Stimulated activated CD4-positive, alpha-beta T cell treated with anti-CD3 and anti-CD28 coated beads, Interleukin-15, amount 100 ng/mL, for 24 hours (primary cell): ENCODE data around the gene ZNF396.

ENCODE experiments used
- DNase-seq: peaks from one replicate; pipeline ENCODE4 v3.0.0-alpha.2; 2020

Gene ZNF396

GRCh38 chr18:35379421-35379820, 2.3 kb upstream of the ZNF396 start:
- no peak for DNase-seq

DNA sequence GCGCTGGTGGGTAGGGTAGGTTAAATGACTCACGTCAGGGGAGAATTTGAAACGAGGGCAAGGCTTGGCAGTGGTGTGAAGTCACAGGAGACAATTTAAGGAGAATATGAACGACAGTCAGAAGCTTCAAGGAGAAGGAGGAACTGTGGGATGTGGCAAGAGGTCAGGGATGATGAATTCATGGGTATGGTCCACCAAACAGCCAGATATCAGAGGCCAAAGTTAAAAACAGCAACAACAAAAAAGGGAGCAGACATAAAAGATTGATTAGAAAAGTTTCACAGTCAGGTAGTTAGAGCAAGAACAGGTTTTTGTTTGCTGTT, 1.4 kb upstream of the ZNF396 start:
- no peak for DNase-seq

DNA sequence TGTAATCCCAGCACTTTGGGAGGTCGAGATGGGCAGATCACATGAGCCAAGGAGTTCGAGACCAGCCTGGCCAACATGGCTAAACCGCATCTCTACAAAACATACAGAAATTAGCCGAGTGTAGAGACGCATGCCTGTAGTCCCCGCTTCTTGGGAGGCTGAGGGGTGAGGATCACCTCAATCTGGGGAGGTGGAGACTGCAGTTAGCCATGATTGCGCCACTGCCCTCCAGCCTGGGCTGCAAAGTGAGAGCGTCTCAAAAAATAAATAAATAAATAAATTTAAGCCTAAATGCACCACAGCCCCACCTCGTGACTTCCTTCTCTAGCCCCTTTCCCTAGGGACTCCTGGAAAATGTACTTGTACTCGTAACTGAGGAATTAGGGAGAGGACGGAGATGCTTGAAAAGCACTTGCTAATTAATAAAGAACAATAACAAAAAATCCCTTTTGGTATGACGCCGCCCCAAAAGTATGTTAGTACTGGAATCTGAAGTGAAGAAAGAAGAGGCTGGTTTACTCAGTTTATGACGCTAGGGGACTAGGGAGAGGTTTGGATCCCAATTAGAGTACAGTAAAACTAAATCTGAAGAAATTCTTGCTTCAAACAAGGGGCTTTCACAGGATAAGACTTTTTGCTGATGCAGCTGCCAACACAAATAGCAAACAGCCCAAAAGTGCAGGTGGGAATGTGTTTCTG, 887 bp upstream of the ZNF396 start:
- DNase-seq = no peak

- peak; percentile 32 for DNase-seq
Measured at GRCh38 chr18:35376393-35376741, 770 bp downstream of the ZNF396 start.

GRCh38 chr18:35374708-35375107, 2.4 kb downstream of the ZNF396 start:
- DNase-seq = no peak

DNA sequence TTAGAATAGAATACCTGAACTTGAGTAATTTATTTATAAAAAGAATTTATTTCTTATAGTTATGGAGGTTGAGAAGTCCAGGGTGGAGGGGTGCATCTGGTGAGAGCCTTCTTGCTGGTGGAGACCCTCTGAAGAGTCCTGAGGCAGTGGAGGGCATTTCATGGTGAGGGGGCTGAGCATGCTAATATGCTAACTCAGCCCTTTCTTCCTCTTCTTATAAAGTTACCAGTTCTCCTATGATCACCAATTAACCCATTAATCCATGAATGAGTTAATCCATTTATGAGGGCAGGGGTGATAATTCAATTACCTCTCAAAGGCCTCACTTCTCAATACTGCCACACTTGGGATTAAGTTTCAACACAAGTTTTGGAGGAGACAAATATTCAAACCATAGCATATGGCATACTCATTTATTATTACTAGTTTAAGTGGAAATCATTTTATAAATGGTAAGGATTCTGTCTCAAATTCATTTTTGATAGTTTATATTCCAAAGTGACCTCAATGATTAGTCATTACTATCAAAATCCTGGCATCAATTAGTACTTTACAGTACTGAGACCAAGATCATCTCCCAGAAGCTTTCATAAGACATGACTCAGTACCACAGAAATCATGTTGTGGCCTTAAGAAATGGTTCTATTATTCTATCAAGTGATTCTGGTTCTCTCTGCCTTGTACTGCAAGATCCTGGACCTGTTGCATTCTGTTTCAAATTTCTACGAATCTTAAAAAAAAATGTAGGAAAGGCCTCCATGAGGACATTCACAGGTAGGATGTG, 5.5 kb downstream of the ZNF396 start:
- DNase-seq = no peak

DNA sequence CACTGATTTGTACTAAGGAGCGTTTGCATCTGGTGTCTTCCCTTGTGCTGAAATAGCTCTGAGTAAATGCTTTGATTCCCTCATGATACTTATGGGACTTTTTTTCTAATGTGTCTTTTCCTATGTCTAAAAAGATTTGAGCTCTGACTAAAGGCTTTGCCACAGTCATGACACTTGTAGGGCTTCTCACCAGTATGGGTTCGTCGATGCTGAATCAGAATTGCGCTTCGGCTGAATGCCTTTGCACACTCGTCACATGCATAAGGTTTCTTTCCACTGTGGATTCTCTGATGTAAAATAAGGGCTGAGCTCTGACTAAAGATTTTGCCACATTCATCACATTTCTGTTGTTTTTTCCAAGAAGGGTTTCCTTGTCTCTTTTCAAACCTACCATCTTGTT, 8.0 kb downstream of the ZNF396 start:
- no peak for DNase-seq

DNA sequence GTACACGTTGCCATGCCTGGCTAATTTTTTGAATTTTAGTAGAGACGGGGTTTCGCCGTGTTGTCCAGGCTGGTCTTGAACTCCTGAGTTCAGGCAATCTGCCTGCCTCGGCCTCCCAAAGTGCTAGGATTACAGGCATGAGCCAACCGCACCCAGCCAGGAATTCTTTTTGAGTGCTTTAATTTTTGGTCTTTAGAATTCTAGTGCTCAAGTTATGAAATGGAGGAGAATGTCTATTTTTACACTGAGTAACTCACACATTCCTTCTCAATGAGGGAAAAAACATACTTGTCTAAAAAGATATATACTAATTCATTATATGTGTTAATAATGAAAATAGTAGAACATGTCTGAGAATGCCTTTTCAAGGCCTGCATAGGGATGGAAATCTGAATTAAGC, 8.5 kb downstream of the ZNF396 start:
- no peak for DNase-seq

- DNase-seq = no peak
Measured at GRCh38 chr18:35362531-35362930, 14.6 kb downstream of the ZNF396 start.

DNA sequence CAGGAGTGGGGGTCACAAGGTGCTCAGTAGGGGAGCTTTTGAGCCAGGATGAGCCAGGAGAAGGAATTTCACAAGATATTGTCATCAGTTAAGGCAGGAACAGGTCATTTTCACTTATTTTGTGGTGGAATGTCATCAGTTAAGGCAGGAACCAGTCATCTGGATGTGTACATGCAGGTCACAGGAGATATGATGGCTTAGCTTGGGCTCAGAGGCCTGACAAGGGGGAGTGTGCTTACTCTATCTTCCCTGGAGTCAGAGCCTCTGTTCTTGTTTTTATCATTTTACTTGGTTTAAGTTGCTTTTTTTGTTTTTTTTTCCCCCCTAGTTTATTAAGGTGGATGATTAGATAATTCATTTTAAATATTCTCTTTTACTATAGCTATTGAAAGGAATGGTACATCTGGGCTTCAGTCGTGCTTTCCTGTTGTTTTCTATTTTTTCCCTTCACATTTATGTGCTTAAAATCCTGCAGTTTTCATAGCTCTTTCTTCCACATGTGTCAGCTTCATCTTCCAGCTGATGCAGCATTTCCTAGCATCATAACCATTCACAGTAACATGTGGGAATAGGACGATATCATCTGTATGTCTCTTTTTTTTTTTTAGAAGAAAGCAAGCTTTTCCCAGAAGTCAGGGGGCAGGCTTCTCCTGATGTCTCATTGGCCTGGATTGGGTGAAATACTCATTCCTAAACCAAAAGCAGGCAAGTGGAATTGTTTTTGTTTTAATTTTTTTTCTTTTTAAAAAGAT, 15.4 kb downstream of the ZNF396 start:
- no peak for DNase-seq

GRCh38 chr18:35355140-35355618, 22.0 kb downstream of the ZNF396 start:
- DNase-seq = peak; percentile 60

GRCh38 chr18:35352778-35353177, 24.4 kb downstream of the ZNF396 start:
- DNase-seq = no peak

GRCh38 chr18:35352283-35352682, 24.9 kb downstream of the ZNF396 start:
- DNase-seq = no peak

DNA sequence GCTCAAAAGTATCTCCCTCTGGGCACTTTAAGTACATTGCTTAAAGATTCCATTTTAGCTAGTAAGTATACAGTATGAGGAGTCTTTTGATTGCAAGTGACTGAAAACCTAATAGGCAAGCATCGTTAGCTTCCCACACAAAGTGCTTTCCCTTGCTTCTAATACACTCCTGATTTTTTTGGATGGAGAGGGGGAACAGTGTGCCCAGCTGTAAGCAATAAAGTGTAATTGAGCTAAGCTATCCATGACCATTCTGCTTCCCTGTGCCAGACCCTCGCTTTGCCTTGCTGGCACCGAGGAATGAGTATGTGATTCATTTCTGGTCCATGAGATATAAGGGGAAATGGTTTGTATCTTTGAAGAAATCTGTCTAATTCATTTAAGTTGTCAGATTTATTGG, 29.1 kb downstream of the ZNF396 start:
- DNase-seq = no peak

GRCh38 chr18:35345950-35346349, 31.2 kb downstream of the ZNF396 start:
- no peak for DNase-seq

GRCh38 chr18:35345460-35345921, 31.6 kb downstream of the ZNF396 start:
- DNase-seq = no peak

- no peak for DNase-seq
Measured at GRCh38 chr18:35344736-35345459, 32.2 kb downstream of the ZNF396 start.

- peak; percentile 95 for DNase-seq
Measured at GRCh38 chr18:35343936-35344735, 33.0 kb downstream of the ZNF396 start, which contains the start of gene ZNF24. Gene ZNF24, minus strand, starts transcription at chr18:35344420. Its CDS starts 3,770 bp downstream, at chr18:35340650.

DNA sequence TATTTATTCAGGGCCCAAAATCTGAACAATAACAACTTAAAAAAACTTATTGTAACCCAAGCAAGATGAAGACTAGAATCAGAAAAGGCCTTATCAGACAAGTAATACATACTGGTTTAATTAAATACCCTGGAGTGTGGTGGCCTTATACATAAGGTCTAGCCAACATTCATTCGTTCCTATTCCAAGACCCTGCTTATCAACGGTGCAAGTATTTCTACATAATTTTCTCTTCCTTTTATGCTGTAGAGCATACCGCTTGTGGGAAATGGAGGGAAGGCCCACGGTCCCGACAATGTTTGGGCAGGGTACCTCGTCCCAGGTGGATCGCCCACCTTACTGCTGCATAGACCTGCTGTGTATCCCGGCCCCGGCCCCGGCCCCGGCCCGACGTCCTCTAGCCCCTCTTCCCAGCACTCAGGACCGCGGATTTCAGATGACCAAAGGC, 33.6 kb downstream of the ZNF396 start:
- no peak for DNase-seq

DNA sequence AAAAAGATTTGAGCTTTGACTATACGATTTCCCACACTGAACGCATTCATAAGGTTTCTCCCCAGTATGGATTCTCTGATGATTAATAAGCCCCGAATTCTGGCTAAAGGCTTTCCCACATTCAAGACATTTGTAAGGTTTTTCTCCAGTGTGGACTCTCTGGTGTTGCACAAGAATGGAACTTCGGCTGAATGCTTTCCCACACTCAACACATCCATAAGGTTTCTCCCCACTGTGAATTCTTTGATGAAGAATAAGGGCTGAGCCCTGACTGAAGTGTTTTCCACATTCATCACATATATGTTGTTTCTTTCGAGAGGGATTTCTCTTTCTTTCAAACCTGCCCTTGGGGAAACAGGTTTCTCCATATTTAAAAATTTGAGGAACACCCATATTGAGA, 39.9 kb downstream of the ZNF396 start:
- no peak for DNase-seq

DNA sequence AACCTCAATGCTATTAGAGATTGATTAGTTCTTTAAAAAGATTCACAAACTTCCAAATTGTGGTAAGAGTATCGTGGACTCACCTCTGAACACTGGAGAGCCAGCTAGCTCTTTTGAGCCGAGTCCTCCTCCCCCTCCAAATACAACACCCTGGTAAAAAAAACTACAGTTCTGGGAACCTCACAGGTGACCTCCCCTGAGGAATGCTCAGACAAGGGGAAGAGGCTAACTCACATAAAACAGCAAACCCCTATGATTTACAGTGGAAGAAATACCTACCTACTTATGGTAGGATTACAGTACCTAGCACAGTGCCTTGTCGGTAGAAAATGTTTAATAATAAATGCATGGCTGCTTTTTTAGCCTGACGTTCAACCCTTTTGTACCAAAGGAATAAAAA, 41.3 kb downstream of the ZNF396 start:
- DNase-seq = no peak

DNA sequence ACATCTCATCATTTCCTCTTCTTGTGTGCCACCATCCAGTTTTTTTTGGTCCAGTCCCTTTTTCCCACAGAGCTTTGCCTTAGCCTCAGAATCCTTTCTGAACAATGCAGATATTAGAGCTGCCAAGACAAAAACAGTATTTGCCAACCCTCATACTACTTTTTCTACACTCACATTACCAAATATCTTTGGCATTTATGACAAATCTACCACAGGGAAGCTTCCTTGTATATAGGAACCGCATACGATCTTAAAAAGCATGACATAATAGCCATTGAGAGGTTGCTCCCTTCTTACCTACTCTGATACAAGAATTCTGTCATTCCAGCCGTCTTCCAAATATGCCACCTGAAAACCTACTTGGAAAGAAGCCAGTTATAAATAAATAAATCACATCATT, 42.3 kb downstream of the ZNF396 start:
- DNase-seq = no peak
